Stimulated activated CD4-positive, alpha-beta T cell treated with anti-CD3 and anti-CD28 coated beads, TNF-alpha, amount 100 ng/mL, for 24 hours (primary cell): Measurements from ENCODE around the gene RNU6-7.

ENCODE experiments used
- DNase-seq, 3 experiments: peaks; one replicate each; pipeline ENCODE4 v3.0.0-alpha.2; 2020; ENCODE audit warnings: low read depth in 3 of 3

The RNU6-7 gene

GRCh38 chr14:32201816-32202490, at the start of gene RNU6-7:
Gene RNU6-7, plus strand, starts transcription at chr14:32202045.
- DNase-seq, result peak in 1 of 3 experiments; percentile 18

GRCh38 chr14:32166029-32166428, 35.8 kb upstream of the RNU6-7 start:
- no peak for DNase-seq

GRCh38 chr14:32166924-32167323, 34.9 kb upstream of the RNU6-7 start:
- DNase-seq, result no peak

- no peak for DNase-seq
These were observed 33.9 kb upstream of the RNU6-7 start for GRCh38 chr14:32167907-32168306.

GRCh38 chr14:32169191-32169590, 32.7 kb upstream of the RNU6-7 start:
- no peak for DNase-seq

- no peak for DNase-seq
These were observed 30.4 kb upstream of the RNU6-7 start for GRCh38 chr14:32171469-32171868.

- no peak for DNase-seq
These were observed 18.4 kb upstream of the RNU6-7 start for GRCh38 chr14:32183151-32184058.

GRCh38 chr14:32185097-32185496, 16.7 kb upstream of the RNU6-7 start:
- no peak for DNase-seq

- DNase-seq, result no peak
These were observed 15.6 kb upstream of the RNU6-7 start for GRCh38 chr14:32186248-32186647.

GRCh38 chr14:32189811-32190210, 12.0 kb upstream of the RNU6-7 start:
- no peak for DNase-seq

- no peak for DNase-seq
These were observed 11.2 kb upstream of the RNU6-7 start for GRCh38 chr14:32190673-32191072.

- DNase-seq, result no peak
These were observed 9.0 kb upstream of the RNU6-7 start for GRCh38 chr14:32192712-32193373.

GRCh38 chr14:32193532-32193931, 8.3 kb upstream of the RNU6-7 start:
- DNase-seq, result no peak

GRCh38 chr14:32195636-32196035, 6.2 kb upstream of the RNU6-7 start:
- no peak for DNase-seq

GRCh38 chr14:32197919-32198318, 3.9 kb upstream of the RNU6-7 start:
- DNase-seq, result no peak

- DNase-seq, result no peak
These were observed 1.3 kb upstream of the RNU6-7 start for GRCh38 chr14:32200368-32201192.

GRCh38 chr14:32201193-32201815, 541 bp upstream of the RNU6-7 start:
- DNase-seq, result peak; percentile 54 to 76 (median 60)

GRCh38 chr14:32202491-32202997, 699 bp downstream of the RNU6-7 start:
- no peak for DNase-seq

GRCh38 chr14:32202998-32203882, 1.4 kb downstream of the RNU6-7 start, which contains the start of gene RNU6-8:
Gene RNU6-8, minus strand, starts transcription at chr14:32203269.
- DNase-seq, result peak; percentile 74 to 83 (median 78)

- DNase-seq, result no peak
These were observed 2.1 kb downstream of the RNU6-7 start for GRCh38 chr14:32203928-32204357.
